ENCODE results near the gene DSCAML1.

Gene DSCAML1

GRCh38 chr11:117688255-117688797, 108.7 kb downstream of the DSCAML1 start:
- no peaks in the 10 kb centered on the region for H4K20me1 ChIP-seq (ENCODE audit: insufficient read depth, low read length)
- H3K27ac ChIP-seq (ENCODE audit: low read length) = no peak overlapping the region
- TF ChIP-seq EZH2phosphoT487 (IDR thresholded peaks at IDR 0.05; ENCODE audit: low read depth) (no peak), CTCF (IDR thresholded peaks at IDR 0.05; ENCODE audit: low read depth, low read length) (no peak)
- H3K4me3 ChIP-seq (ENCODE audit: low read length) = no peak overlapping the region
- H3K9me3 ChIP-seq (ENCODE audit: insufficient read depth, low read length) = no peaks in the 10 kb centered on the region
- H3K4me1 ChIP-seq (ENCODE audit: low read length) = peaks cover 19% of the 10 kb centered on the region
- H3K36me3 ChIP-seq (replicated peaks; ENCODE audit: low read depth, low read length) = no peaks in the 10 kb centered on the region
- H2AFZ ChIP-seq (ENCODE audit: low read depth, low read length) = no peak overlapping the region
- H3K9ac ChIP-seq (ENCODE audit: low read length) = no peak overlapping the region
- H3K79me2 ChIP-seq (ENCODE audit: low read length) = no peaks in the 10 kb centered on the region
- no peak overlapping the region for H3K4me2 ChIP-seq (ENCODE audit: low read length)
- peaks cover 20% of the 10 kb centered on the region for H3K27me3 ChIP-seq (ENCODE audit: low read depth, low read length)

GRCh38 chr11:117687776-117688175, 109.2 kb downstream of the DSCAML1 start:
- H3K79me2 ChIP-seq (ENCODE audit: low read length) = no peaks in the 10 kb centered on the region
- no peak overlapping the region for H3K27ac ChIP-seq (ENCODE audit: low read length)
- no peak overlapping the region for H2AFZ ChIP-seq (ENCODE audit: low read depth, low read length)
- H3K4me1 ChIP-seq (ENCODE audit: low read length) = peaks cover 19% of the 10 kb centered on the region
- H3K9ac ChIP-seq (ENCODE audit: low read length) = no peak overlapping the region
- H3K9me3 ChIP-seq (ENCODE audit: insufficient read depth, low read length) = no peaks in the 10 kb centered on the region
- H3K4me3 ChIP-seq (ENCODE audit: low read length) = no peak overlapping the region
- no peaks in the 10 kb centered on the region for H4K20me1 ChIP-seq (ENCODE audit: insufficient read depth, low read length)
- H3K27me3 ChIP-seq (ENCODE audit: low read depth, low read length) = peaks cover 19% of the 10 kb centered on the region
- H3K36me3 ChIP-seq (replicated peaks; ENCODE audit: low read depth, low read length) = no peaks in the 10 kb centered on the region
- no peak for TF ChIP-seq CTCF (IDR thresholded peaks at IDR 0.05; ENCODE audit: low read depth, low read length)
- TF ChIP-seq EZH2phosphoT487 (IDR thresholded peaks at IDR 0.05; ENCODE audit: low read depth) = no peak
- no peak overlapping the region for H3K4me2 ChIP-seq (ENCODE audit: low read length)

GRCh38 chr11:117686711-117687110, 110.3 kb downstream of the DSCAML1 start:
- Histone ChIP-seq H3K4me3 (ENCODE audit: low read length) (no peak overlapping the region), H3K4me2 (ENCODE audit: low read length) (no peak overlapping the region), H3K27ac (ENCODE audit: low read length) (no peak overlapping the region), H3K4me1 (ENCODE audit: low read length) (peaks cover 19% of the 10 kb centered on the region), H3K9me3 (ENCODE audit: insufficient read depth, low read length) (no peaks in the 10 kb centered on the region), H3K36me3 (replicated peaks; ENCODE audit: low read depth, low read length) (no peaks in the 10 kb centered on the region), H3K79me2 (ENCODE audit: low read length) (no peaks in the 10 kb centered on the region), H4K20me1 (ENCODE audit: insufficient read depth, low read length) (no peaks in the 10 kb centered on the region), H2AFZ (ENCODE audit: low read depth, low read length) (no peak overlapping the region), H3K9ac (ENCODE audit: low read length) (no peak overlapping the region), H3K27me3 (ENCODE audit: low read depth, low read length) (peaks cover 29% of the 10 kb centered on the region)
- TF ChIP-seq EZH2phosphoT487 (IDR thresholded peaks at IDR 0.05; ENCODE audit: low read depth) (no peak), CTCF (IDR thresholded peaks at IDR 0.05; ENCODE audit: low read depth, low read length) (no peak)

GRCh38 chr11:117685566-117685965, 111.5 kb downstream of the DSCAML1 start:
- no peak overlapping the region for H3K9ac ChIP-seq (ENCODE audit: low read length)
- peaks cover 9% of the 10 kb centered on the region for H3K4me1 ChIP-seq (ENCODE audit: low read length)
- H4K20me1 ChIP-seq (ENCODE audit: insufficient read depth, low read length) = no peaks in the 10 kb centered on the region
- H3K4me3 ChIP-seq (ENCODE audit: low read length) = no peak overlapping the region
- no peaks in the 10 kb centered on the region for H3K79me2 ChIP-seq (ENCODE audit: low read length)
- TF ChIP-seq CTCF (IDR thresholded peaks at IDR 0.05; ENCODE audit: low read depth, low read length) = no peak
- no peak for TF ChIP-seq EZH2phosphoT487 (IDR thresholded peaks at IDR 0.05; ENCODE audit: low read depth)
- no peak overlapping the region for H2AFZ ChIP-seq (ENCODE audit: low read depth, low read length)
- peaks cover 39% of the 10 kb centered on the region for H3K27me3 ChIP-seq (ENCODE audit: low read depth, low read length)
- H3K27ac ChIP-seq (ENCODE audit: low read length) = no peak overlapping the region
- no peaks in the 10 kb centered on the region for H3K36me3 ChIP-seq (replicated peaks; ENCODE audit: low read depth, low read length)
- no peak overlapping the region for H3K4me2 ChIP-seq (ENCODE audit: low read length)
- H3K9me3 ChIP-seq (ENCODE audit: insufficient read depth, low read length) = no peaks in the 10 kb centered on the region
